Measurements from ENCODE around the gene PLA2G4D. TPM values are rescaled to one million over a fixed set of nuclear protein-coding genes. Genes with fewer than 3 reads are reported as not detected.

PLA2G4D gene
- total and polyA plus RNA-seq, 2 donors (not counting 3 experiments of a cell fraction or from before 2014, with no cell fraction given) = not detected

DNA sequence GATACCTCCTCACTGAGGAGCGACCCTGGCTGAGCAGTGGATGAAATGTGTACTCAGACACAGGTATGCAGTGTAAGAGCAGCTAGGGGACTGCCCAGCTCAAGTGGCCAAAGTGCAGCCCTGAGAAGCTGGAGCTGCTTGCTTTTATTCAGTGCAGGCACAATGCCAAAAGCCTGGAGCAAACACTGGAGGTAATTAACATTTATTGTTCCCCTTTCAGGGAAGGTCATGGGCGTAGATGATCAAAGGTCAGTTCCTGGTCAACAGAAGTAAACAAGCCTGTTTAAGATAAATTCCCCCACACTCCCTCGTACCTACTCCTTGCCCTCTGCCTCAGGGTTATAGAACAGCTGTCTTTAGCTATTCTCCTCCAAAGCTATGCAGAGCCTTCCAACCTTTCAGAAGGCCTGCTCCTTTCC is 44.6 kb upstream of the PLA2G4D start:
- dilution Hi-C loops (cut with MboI; ENCODE audit: extremely low pct_ligation_motif_present, low sequenced_read_pairs) (no loop called here), intact Hi-C loops (cut with micrococcal nuclease) (no loop called here)
- no peaks in the 10 kb centered on the region for H4K20me1 ChIP-seq (replicated peaks; ENCODE audit: control insufficient read depth, extremely low read depth, insufficient read depth, low read length)
- no peaks in the 10 kb centered on the region for H3K4me1 ChIP-seq (ENCODE audit: control insufficient read depth, extremely low read depth, insufficient read depth, low read length)
- H3K9me1 ChIP-seq (replicated peaks; ENCODE audit: control insufficient read depth, extremely low read depth, insufficient read depth, low read length) = no peaks in the 10 kb centered on the region
- H3K27me3 ChIP-seq (ENCODE audit: control insufficient read depth in 2 of 2, insufficient read depth in 2 of 2, low read length in 2 of 2) = peaks cover 4 to 8% of the 10 kb centered on the region in 2 experiments
- POLR2A ChIA-PET = interaction anchor here (0.6 kb wide), 1 partner anchor 113 kb away, joined by 3 read pairs; no protein-coding TSS in a partner anchor
- no peak overlapping the region for H3K9ac ChIP-seq (replicated peaks; ENCODE audit: extremely low read depth, insufficient read depth, low read length)
- FAIRE-seq (no peak), DNase-seq (ENCODE audit: low read depth, low spot score) (no peak)
- H3K9me3 ChIP-seq (replicated peaks; ENCODE audit: control insufficient read depth, insufficient read depth, low read length) = no peaks in the 10 kb centered on the region
- no TSS peak for BruUV-seq (replicated peaks)
- no peak overlapping the region for H3K4me2 ChIP-seq (ENCODE audit: insufficient read depth, low read length)
- no peak overlapping the region for H3K27ac ChIP-seq (ENCODE audit: insufficient read depth, low read depth, low read length)
- H3K4me3 ChIP-seq (replicated peaks in 1 of 3; ENCODE audit: insufficient read depth in 1 of 3, low read depth in 1 of 3, low read length in 3 of 3) = no peak overlapping the region
- no peak overlapping the region for H2AFZ ChIP-seq (ENCODE audit: low read depth, low read length)
- H3K79me2 ChIP-seq (ENCODE audit: control insufficient read depth, insufficient read depth, low read length) = no peaks in the 10 kb centered on the region
- H3K36me3 ChIP-seq (ENCODE audit: control insufficient read depth in 2 of 2, extremely low read depth in 1 of 2, insufficient read depth in 2 of 2, low read length in 2 of 2) = no peaks in the 10 kb centered on the region
- CTCF ChIA-PET = interaction anchor here (0.7 to 3.2 kb wide), 20 partner anchors 9 to 253 kb away, joined by 3 to 56 read pairs (median 7); partner anchors contain the start of gene PLA2G4F
- TF ChIP-seq POLR2AphosphoS5 (IDR thresholded peaks at IDR 0.05; ENCODE audit: insufficient read depth, low read depth, low read length) (no peak), EZH2 (IDR thresholded peaks at IDR 0.05; ENCODE audit: borderline replicate concordance, low read depth, low read length, severe bottlenecking) (no peak), MYC (IDR thresholded peaks at IDR 0.05; ENCODE audit: low read depth, low read length) (no peak), FOS (IDR thresholded peaks at IDR 0.05; ENCODE audit: borderline replicate concordance, insufficient read depth, low read length) (no peak), POLR2A (IDR thresholded peaks at IDR 0.05; ENCODE audit: low read depth, low read length) (no peak), MAX (IDR thresholded peaks at IDR 0.05; ENCODE audit: insufficient read depth, insufficient read length) (no peak), GATA2 (IDR thresholded peaks at IDR 0.05; ENCODE audit: insufficient read depth, insufficient read length, low read depth, low read length) (no peak), JUN (IDR thresholded peaks at IDR 0.05; ENCODE audit: borderline replicate concordance, insufficient read depth, insufficient read length, low read depth) (no peak)
- TF ChIP-seq, protein P1, sequence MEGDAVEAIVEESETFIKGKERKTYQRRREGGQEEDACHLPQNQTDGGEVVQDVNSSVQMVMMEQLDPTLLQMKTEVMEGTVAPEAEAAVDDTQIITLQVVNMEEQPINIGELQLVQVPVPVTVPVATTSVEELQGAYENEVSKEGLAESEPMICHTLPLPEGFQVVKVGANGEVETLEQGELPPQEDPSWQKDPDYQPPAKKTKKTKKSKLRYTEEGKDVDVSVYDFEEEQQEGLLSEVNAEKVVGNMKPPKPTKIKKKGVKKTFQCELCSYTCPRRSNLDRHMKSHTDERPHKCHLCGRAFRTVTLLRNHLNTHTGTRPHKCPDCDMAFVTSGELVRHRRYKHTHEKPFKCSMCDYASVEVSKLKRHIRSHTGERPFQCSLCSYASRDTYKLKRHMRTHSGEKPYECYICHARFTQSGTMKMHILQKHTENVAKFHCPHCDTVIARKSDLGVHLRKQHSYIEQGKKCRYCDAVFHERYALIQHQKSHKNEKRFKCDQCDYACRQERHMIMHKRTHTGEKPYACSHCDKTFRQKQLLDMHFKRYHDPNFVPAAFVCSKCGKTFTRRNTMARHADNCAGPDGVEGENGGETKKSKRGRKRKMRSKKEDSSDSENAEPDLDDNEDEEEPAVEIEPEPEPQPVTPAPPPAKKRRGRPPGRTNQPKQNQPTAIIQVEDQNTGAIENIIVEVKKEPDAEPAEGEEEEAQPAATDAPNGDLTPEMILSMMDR (IDR thresholded peaks at IDR 0.05; ENCODE audit: extremely low read depth in 1 of 2, insufficient read depth in 1 of 2, low read depth in 1 of 2, low read length in 2 of 2) = no peak
